Astrocyte of the spinal cord (primary cell): ENCODE data around the gene GPR89B.
A peak's percentile ranks its signal among the peaks of the same experiment; 100 is the strongest.
"Not testable (repeated sequence)": the region's sequence is repeated elsewhere in the genome, so short reads cannot be mapped to it uniquely, and the experiment has no call there.

ENCODE experiments used
- DNase-seq: peaks from one replicate; pipeline ENCODE4 v3.0.0; 2011; ENCODE audit warnings: low read depth, low spot score
- H3K4me3 ChIP-seq: 2 replicates; pipeline ENCODE4 v1.5.1; 2011; ENCODE audit warnings: low read depth, mild to moderate bottlenecking, low read length, moderate library complexity
- in situ Hi-C: cut with HindIII; loops from 2 replicates; pipeline ENCODE4 v1.10.0; 2017; ENCODE audit warnings: low sequenced_read_pairs
- TF ChIP-seq, protein P1 (sequence below): IDR thresholded peaks from 2 replicates; pipeline ENCODE4 v1.5.1; 2012; ENCODE audit warnings: low read depth, mild to moderate bottlenecking, low read length, inconsistent platforms

Gene GPR89B

DNA sequence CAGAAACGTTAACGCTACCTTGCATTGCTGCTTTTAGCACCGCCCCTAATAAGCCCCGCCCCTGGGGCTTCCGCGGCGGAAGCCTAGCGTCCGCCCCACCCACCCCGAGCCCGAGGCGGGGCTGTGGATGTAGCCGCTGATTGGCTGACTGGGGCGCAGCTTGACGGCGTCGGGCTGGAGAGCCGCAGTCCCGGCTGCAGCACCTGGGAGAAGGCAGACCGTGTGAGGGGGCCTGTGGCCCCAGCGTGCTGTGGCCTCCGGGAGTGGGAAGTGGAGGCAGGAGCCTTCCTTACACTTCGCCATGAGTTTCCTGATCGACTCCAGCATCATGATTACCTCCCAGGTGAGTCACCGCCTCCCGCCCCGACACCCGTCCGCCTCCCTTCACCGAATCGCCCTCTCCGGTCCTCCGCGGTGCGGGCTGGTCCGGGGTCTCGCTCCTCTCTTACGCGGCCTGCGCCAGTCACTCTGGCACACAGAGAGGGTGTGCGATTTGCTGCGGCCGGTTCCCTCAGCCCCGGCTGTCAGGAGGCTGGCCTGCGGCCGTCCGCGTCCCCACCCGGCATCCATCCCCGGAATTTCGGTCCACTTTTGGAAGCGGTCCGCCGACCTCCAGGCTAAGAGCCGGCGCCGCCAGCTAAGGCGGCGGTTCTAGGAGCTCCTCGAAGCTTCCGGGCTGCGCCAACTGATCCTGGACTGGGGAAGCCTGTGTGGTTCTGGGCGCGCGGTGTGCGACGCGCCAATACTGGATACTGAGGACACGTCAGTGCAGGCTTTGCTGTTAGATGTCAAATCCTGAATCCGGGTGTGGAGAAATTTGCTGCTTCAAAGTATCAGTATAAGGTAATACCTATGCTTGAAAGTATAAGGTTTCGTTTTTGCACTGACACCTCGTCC lies at the start of gene GPR89B:
Gene GPR89B (plus strand): TSS at position 185 of the 897 bp plus-strand sequence. CDS start 117 bp downstream, at position 302.
- DNase-seq = peak; percentile 87
- H3K4me3 ChIP-seq = peak within 1 kb of the TSS; percentile 73
- in situ Hi-C loops = not testable (repeated sequence)

GRCh38 chr1:147879911-147880310 lies 48.3 kb upstream of the GPR89B start:
- TF ChIP-seq, protein P1, sequence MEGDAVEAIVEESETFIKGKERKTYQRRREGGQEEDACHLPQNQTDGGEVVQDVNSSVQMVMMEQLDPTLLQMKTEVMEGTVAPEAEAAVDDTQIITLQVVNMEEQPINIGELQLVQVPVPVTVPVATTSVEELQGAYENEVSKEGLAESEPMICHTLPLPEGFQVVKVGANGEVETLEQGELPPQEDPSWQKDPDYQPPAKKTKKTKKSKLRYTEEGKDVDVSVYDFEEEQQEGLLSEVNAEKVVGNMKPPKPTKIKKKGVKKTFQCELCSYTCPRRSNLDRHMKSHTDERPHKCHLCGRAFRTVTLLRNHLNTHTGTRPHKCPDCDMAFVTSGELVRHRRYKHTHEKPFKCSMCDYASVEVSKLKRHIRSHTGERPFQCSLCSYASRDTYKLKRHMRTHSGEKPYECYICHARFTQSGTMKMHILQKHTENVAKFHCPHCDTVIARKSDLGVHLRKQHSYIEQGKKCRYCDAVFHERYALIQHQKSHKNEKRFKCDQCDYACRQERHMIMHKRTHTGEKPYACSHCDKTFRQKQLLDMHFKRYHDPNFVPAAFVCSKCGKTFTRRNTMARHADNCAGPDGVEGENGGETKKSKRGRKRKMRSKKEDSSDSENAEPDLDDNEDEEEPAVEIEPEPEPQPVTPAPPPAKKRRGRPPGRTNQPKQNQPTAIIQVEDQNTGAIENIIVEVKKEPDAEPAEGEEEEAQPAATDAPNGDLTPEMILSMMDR = no peak
- H3K4me3 ChIP-seq = no peak overlapping the region
- in situ Hi-C loops = no loop called here
- DNase-seq = no peak

DNA sequence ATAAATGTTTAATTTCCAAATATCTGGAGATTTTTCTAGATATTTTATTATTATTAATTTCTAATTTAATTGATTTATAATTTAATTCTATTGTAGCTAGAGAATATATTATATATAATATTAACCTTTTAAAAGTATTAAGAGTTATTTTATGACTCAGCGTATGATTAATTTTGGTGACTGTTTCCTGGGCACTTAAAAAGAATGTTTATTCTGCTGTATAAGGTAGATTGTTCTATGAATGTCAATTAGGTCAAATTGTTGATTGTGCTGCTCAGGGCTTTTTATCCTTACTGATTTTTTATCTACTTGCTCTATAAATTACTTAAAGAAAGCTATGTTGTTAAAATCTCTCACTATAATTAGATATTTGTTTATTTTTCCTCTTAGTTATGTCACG lies 45.7 kb upstream of the GPR89B start:
- in situ Hi-C loops = no loop called here

DNA sequence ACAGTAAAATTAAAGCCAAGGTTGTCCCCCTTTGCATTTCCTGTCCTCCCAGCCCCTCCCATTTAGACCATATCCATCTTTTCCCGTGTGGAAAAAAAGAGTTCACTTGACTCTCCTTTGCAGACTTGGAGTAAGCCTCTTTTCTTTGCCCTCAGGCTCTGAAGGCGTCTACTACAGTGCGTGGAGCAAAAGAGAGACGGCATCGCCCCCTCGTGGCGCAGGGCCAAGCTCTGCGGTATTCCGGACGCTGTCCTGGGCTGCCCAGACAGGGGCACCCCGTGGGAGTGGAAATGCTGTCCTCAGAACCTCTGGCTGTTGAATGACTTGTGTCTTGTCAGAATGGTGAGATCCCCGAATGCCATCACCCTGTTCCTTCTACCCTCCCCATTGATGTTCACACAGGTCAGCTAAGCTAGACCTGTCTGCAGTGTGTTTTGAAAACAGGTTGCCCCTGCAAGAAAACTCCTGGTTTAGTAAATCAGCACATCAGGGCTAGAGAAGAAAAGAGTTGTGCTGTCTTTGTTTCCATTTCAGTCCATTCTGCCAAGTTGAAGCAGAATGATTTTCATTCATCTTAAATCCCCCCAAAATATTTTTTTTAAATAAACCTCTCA lies 37.9 kb upstream of the GPR89B start:
- DNase-seq = peak; percentile 19
- no peak overlapping the region for H3K4me3 ChIP-seq
- in situ Hi-C loops = no loop called here

More for the DNA sequence above, 45.7 kb upstream of the GPR89B start:
- H3K4me3 ChIP-seq = no peak overlapping the region
- TF ChIP-seq, protein P1 = no peak
- no peak for DNase-seq

GRCh38 chr1:147891088-147891487 lies 37.1 kb upstream of the GPR89B start:
- in situ Hi-C loops = no loop called here
- H3K4me3 ChIP-seq = no peak overlapping the region
- TF ChIP-seq, protein P1 = no peak
- DNase-seq = no peak

More for the DNA sequence above, 37.9 kb upstream of the GPR89B start:
- TF ChIP-seq, protein P1 = peak; percentile 50

GRCh38 chr1:147892216-147892615 lies 36.0 kb upstream of the GPR89B start:
- TF ChIP-seq, protein P1 = no peak
- in situ Hi-C loops = no loop called here
- DNase-seq = no peak
- H3K4me3 ChIP-seq = no peak overlapping the region

GRCh38 chr1:147892731-147893214 lies 35.4 kb upstream of the GPR89B start:
- TF ChIP-seq, protein P1 = peak; percentile 98
- in situ Hi-C loops = no loop called here
- H3K4me3 ChIP-seq = no peak overlapping the region
- DNase-seq = peak; percentile 63
